Daoy (cell line): ENCODE measurements around the gene FBN1. TPM values are rescaled to one million over a fixed set of nuclear protein-coding genes. Genes with fewer than 3 reads are reported as not detected.

ENCODE experiments used
- DNase-seq: peaks from one replicate; pipeline ENCODE4 v3.0.0-alpha.2; 2015; ENCODE audit warnings: low read depth
- total RNA-seq: library from RNA; depleted of rRNA; stranded (reverse); fragments of >200 nt; shearing (Covaris generic); gene quantifications from 2 replicates; pipeline ENCODE4 v1.2.3, GENCODE V29; 2014

The FBN1 gene
- total RNA-seq, 1 experiment from 2014 or later = 73.7 TPM

DNA sequence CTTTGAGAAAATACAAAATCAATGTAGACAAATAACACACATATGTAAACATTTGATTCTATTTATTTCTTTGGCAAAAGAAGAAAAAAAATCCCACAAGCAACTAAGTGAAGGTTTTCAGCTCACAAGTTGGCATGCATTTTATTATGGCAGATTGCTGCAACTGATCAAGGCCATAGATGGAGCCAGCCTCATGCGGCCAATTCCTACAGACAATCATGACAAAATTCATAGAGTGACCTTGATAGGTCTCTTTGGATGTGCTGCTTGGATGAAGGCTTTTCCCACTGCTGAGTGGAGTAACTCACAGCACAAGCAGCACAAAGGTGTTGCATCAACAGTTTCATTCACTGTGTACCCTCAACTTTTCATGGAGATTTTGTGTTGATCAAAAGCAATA lies 22.1 kb downstream of the FBN1 start:
- DNase-seq = no peak

- DNase-seq = no peak
These were observed 23.3 kb downstream of the FBN1 start for GRCh38 chr15:48622237-48622636.

DNA sequence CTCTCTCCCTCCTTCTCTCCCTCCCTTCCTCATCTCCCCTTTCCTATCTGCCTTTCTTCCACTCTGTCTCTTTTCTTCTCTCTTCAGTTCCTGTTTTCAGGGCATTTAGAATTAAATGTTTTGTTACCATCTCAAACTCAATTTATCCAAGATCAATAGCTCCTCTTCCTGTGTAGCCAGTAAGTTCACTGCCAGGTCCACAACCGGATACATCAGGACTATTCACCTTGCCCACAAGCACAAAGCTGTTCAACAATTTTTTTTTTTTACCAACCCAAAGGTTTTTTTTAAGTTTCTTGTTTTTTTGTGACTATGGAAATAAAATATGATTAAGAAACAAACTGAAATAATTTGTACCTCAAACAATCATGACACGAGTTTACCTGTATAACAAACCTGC lies 26.1 kb downstream of the FBN1 start:
- no peak for DNase-seq

- no peak for DNase-seq
These were observed 27.9 kb downstream of the FBN1 start for GRCh38 chr15:48617619-48618018.

GRCh38 chr15:48616216-48616615 lies 29.3 kb downstream of the FBN1 start:
- DNase-seq = no peak

DNA sequence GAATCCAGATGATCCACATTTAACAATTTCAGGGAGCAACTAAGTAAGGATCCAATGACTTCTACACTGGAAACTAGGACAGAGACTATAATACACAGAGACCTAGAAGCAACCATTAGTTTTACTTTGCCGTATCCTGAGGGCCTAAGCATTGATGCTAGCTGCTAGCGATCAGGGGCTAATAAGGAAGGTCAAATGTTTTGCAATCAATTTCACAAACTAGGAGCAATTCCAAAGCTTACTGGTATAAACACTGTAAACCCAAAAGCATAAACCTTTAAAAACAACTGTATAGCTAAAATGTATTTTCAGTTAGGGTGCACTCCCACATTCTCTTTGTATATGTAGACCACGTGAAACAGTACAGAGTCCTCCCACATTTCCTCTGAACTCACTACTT lies 31.5 kb downstream of the FBN1 start:
- DNase-seq = no peak

DNA sequence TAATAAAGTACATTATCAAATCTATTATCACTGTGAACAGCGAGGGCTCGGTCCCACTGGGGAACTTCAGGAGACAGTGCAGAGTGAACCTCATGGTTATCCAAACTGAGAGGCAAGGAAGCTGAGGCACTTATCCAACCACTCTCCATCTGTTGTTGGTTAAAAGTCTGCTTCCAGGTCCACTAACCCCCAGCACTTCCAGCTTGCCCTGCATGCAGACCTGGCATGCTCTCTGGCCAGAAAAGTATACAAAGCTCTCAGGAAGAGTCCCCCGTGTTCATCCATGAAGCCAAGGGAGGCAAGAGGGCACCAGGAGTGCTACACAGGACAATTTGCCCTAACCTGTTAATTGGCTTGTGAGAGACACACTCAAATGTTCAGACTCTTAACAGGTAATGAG lies 36.0 kb downstream of the FBN1 start:
- DNase-seq = no peak

- no peak for DNase-seq
These were observed 37.7 kb downstream of the FBN1 start for GRCh38 chr15:48607846-48608245.

DNA sequence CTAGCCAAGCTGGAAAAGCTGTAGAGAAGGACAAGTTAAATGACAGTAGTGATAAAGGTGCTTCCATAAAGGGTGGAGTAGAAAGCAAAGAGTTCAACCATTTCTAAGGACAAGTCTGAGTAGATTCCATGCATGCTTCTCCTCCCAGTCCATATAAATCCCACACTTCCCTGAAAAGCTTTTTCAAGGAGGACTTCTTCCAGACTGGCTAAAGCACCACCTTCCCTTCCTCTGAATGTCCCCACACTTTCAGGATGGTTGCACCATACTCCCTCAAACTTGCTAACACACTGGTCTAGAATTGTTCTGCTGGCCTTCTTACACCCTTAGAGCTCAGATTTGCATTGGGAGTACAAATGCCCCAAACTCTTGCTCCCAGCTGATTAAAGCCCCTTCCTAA lies 40.9 kb downstream of the FBN1 start:
- DNase-seq = no peak

DNA sequence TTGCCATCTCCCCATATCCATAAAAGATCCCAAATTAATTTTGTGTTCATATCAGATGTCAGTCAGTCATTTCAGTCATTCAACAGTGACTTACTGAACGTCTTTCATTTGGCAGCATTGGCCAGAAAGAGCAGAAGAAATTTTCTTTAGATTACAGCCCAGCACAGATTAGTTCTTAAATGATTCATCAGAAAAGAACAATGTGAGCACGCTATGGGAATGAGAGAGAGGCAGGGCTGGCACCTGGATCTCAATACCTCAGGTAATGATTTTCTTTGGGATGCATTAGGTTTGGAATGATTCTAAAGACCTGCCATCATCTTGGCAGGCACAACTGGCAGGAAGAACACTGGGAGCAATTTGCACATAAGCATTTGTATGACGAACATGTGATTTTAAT lies 41.6 kb downstream of the FBN1 start:
- no peak for DNase-seq

DNA sequence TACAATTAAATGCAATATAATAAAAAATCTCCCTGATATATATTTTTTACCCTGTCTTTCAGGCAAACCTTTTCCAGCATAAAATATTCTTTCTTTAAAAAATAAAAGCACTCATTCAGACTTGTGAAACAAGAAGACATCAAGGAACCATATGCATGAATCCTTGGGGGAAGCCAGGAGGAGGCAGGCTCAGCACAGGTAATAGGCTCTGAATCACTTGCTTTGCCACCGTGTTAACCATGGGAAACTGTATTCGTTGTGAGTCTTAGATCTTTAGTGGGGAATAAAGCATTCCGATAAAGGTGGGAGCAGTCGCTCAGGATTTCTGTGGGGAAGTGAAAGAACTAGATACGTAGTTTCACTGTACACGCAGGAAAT lies 42.4 kb downstream of the FBN1 start:
- peak; percentile 53 for DNase-seq

DNA sequence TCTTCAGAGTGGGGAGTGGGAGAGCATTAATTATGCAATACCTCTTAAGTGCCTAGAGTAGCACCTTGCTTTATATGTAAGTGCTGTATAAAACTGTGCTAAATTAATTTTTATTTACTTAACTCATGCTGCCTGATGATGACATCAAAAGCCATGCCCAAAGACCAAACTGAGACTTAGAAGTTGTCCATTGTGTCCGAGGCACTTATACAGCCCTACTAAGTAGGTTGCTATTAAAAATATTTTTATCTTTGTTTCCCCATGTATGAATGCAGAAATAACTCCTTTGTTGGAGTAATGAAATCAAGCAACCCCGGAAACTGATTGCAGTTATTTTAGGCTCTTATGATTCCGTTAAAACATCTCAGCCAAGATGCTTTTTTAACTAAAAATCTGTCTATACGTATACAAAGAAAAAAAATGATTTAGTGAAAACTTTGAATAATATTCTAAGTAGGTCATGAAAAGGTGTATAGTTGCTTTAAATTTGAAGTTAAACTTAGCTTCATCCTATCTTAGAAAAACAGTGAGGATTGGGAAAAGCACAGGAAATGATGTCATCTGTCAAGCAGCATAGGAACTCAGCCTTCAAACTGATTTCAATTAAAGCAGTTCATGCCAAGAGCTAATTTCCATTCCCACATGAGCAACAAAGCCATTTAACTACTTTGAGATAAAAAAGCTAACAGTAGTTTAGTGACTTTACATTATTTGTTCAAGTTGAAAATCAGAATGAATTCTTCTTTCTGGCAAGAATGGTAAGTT lies 43.0 kb downstream of the FBN1 start:
- peak; percentile 69 for DNase-seq

DNA sequence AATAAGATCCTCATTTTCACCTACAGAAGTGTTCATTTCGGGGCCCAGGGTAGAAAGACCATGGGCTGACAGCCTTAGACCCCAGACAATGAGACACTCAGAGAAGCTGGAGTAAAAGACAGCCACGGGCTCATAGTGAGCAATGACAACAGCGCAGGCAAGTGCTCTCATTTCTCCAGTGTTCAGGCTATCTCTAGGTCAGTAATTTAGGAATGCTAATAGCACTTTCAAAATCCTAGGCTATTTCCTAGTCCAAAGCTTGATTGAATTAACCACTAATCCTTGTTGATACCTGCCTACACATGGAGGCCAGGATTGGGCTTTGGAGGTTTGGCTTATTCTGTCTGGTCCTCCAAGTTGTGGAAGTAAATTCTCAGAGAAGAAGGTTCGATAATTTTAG lies 44.4 kb downstream of the FBN1 start:
- DNase-seq = no peak

DNA sequence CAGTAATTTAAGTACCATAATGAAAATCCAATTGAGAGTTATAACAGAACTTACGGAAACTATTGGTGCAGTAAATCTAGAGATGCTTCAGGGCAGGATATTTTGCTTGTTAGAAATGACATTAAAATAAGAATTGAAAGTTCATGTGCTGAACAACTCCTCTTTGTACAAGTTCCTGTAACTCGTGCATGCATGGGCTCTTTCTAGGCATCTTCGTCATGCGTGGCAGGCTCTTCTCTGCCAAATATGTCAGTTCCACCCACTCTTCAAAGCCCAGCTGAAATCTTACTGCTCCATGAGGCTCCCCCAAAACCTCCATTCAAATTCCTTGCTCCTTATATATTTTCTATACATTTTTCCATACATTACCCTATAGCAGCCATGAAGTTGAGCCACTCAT lies 48.7 kb downstream of the FBN1 start:
- DNase-seq = no peak

DNA sequence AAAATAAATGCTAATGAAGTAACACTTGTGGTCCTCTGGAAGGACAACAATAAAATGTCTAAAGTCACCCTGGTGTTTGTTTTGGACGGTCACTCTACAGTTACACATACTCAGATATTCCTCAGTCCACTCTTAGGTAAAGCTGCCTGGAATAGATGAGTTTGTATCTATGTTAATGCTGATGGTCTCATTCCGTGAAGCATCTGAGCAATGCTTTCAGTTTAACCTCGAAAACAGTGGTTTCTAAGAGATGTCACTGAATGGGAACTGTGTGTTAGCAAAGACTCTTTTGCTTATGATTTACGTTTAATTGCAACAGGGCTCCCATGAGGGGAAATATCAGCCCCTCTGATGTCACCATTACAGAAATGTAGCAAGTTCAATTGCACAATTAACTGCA lies 49.1 kb downstream of the FBN1 start:
- no peak for DNase-seq

DNA sequence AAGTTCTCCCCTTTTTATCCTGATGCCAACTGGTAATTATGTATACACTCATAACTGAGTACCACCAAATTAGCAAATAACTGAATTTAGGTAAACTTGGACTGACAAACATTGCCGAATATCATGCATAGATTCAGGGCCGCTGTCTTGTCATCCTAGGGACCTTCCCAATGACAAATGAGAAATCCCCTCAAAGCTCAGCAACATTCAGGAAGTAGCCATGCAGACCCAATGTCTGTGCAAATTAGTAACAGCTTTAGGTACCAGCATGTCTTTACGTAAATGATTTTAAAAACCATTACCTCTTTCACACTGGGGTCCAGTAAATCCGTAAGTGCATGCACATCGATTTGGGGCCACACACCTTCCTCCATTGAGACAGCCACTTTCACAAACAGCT lies 49.5 kb downstream of the FBN1 start:
- no peak for DNase-seq

- DNase-seq = no peak
These were observed 52.6 kb downstream of the FBN1 start for GRCh38 chr15:48592933-48593332.

GRCh38 chr15:48592221-48592731 lies 53.2 kb downstream of the FBN1 start:
- peak; percentile 71 for DNase-seq

- DNase-seq = no peak
These were observed 54.8 kb downstream of the FBN1 start for GRCh38 chr15:48590723-48591122.

DNA sequence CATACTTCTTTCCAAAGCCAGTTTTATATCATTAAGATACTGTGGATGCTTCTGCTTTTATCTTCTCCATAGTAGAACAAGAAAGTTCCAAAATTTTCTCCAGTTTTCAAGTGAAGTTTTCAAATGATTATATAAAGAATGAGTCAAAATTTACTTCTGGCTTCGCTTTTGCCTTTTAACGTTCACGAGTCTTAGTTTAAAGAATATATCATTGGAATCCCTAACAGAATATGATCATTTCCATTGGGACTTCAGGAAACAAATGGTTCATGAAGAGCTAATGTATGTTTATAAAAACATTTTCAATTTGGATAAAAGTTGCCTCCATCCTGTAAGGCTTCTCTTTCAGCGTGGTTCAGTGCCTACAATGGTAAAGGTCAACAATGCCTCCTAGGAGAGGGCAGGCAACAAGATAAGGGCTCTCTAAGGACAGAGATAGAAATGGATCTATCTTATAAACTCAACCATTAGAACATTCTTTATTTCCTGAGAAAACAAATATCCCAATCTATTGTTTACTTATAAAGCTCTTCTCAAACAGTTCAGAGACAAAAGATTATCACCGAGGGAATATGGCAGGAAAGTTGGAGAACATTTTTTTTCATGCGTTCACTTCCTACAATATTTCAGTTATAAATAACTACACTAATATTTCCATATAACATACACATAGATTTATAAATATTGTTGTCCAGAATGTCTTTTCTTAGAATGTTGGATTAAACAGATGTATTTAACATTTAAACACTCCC lies 60.5 kb downstream of the FBN1 start:
- DNase-seq = no peak

DNA sequence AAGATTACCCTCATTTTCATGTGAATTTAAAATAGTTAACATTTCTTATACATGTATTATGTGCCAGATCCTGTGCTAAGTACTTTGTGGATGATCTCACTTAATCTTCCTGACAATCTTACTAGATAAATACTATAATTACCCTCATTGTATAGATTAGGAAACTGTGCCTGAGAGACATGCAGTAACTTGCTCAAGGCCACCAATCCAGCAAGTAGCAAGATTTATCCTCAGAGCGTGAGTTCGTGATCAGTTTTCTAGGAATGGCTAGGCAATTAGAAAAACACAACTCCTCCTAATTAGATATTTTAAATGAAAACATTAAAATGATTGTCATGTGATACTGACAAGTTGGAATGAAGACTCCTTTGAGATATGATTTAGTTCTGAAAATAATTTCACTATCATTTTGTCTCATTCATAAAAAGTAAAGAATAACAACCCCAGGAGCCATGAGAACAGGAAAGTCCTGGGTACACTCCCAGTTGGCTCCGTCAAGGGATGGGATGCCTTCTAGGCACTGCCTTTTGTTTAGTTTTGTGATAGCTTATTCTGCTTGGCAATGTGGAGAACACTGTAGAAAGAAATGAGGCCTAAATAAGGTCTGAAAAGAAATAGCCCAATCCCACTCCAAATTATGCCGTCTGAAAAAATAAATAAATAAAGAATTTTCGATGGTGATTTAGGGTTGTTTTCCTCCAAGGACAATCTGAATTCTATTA lies 61.3 kb downstream of the FBN1 start:
- no peak for DNase-seq

DNA sequence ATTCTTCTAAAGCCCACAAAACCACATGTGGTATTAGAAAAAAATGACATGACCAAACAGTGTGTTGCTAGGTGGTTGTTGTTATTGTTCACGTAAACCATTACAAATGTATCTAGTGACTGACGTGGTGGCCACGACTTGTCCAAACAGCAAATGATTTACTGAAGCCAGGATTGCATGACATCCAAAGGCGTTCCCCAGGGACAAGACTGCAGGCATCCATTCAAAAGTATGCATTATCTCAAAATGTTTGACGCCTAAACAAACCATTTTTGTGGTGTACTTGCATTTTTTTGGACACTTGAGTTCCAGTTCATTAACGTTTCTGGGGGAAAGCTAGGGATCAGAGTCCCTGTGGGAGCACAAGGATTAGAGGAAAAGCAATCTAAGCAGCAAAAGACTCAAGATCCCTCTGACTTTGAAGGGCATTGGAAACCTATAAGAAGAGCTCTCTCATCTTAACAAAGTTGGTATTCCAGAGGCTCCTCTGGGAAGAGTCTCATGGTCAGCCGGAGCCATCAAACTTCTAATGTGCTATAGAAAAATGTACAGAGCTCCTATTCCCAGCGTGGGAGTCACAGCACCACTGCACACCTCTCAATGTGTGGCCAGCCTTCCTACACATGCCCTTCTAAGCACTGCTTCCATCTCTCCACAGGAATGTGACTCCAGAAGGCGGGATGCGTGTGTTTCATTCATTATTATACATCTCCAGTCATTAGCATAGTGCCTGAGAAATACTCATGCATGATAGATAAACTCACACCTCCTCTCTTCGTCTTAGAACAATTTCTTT lies 62.9 kb downstream of the FBN1 start:
- DNase-seq = peak; percentile 89
